ENCODE data around the gene SRA1. TPM values are rescaled to one million over a fixed set of nuclear protein-coding genes. Genes with fewer than 3 reads are reported as not detected.

Gene SRA1
- total and polyA plus RNA-seq, 12 donors: 22.7 to 42.2 (median 32.5) TPM

DNA sequence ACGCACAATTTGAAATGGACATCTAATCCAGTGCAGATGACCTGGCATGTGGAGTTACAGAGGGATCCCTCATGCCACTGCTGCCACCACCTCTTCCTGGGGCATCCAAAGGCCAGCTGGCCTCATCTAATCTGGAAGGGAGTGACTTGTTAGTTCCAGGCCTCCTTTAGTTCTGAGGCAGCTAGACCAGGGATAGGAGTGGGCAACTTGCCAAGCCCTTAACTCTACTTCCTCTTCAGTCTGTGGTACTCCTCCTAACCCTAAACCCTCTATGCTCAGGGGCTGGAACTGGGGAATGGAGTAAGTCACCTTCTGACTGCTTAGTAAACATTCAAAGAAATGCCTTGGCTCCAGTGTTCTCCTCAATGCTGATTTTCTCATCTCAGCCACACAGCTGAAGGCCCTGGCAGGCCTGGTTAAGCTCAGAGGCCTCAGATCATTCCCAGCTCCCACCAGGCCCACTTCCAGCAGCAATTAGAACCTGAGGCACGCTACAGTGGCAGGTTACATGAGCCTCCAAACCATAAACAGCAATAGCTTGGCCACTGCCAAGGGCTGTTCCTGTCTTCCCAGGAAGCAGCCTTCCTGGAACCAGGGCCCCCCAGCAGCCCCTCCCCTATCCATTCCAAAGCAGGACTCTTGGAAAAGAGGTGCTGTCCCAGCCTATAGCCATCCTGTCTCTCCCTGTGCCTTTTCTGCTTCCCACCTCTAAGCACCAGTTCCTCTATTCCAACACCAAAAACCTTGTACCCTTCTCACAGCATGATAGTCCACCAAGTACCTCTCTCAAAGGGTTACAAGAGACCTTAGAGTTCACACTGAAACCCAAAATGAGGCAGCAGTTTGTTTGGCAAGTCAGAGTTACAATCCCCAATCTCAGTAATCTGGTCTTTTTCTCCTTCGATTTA lies 7.8 kb downstream of the SRA1 start:
- intact Hi-C loops (cut with DNase I): loop anchor here in 8 of 10 donors (2.0 to 10.0 kb wide), 7 partner anchors 83 to 305 kb away; partner anchors contain the start of genes TMCO6 (in 5 of the 8), ANKHD1 (in 2 of the 8), IK (in 2 of the 8) and NDUFA2 (in 2 of the 8)
- no peaks in the 10 kb centered on the region for H3K9me3 ChIP-seq
- peak overlapping the region in 2 of 10 donors; percentile 56 to 64 for H3K4me3 ChIP-seq
- peak in 7 of 8 donors; percentile 3 to 52 (median 22) for ATAC-seq
- H3K36me3 ChIP-seq: peaks cover 0 to 61% (median 21%) of the 10 kb centered on the region in 9 donors
- TF ChIP-seq, protein P1, sequence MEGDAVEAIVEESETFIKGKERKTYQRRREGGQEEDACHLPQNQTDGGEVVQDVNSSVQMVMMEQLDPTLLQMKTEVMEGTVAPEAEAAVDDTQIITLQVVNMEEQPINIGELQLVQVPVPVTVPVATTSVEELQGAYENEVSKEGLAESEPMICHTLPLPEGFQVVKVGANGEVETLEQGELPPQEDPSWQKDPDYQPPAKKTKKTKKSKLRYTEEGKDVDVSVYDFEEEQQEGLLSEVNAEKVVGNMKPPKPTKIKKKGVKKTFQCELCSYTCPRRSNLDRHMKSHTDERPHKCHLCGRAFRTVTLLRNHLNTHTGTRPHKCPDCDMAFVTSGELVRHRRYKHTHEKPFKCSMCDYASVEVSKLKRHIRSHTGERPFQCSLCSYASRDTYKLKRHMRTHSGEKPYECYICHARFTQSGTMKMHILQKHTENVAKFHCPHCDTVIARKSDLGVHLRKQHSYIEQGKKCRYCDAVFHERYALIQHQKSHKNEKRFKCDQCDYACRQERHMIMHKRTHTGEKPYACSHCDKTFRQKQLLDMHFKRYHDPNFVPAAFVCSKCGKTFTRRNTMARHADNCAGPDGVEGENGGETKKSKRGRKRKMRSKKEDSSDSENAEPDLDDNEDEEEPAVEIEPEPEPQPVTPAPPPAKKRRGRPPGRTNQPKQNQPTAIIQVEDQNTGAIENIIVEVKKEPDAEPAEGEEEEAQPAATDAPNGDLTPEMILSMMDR (IDR thresholded peaks at IDR 0.05): no peak
- no peaks in the 10 kb centered on the region for H3K27me3 ChIP-seq
- DNase-seq: peak in 1 of 2 donors; percentile 74
- H3K4me1 ChIP-seq: peaks cover 27 to 67% (median 63%) of the 10 kb centered on the region in 9 donors
- WGBS, 2 donors: 37 to 50% methylated on average over 3 of the region's 3 CpGs
- H3K27ac ChIP-seq: peak overlapping the region; percentile 77 to 97 (median 94)

DNA sequence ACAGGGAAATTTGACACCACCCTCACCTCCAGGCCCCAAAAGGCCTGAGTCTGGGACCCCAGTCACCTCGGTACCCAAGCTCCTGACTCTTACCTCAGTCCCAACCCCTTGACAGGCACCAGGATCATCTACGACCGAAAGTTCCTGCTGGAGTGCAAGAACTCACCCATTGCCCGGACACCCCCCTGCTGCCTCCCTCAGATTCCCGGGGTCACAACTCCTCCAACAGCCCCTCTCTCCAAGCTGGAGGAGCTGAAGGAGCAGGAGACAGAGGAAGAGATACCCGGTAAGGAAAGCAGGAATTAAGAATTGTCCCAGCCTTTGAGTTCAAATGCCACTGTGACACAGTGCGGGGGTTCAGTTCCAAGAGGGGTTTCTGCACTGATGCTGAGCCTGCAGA lies 8.5 kb downstream of the SRA1 start:
- ATAC-seq: no peak
- Histone ChIP-seq H3K27ac (peak overlapping the region; percentile 77 to 97 (median 94)), H3K36me3 (peaks cover 0 to 65% (median 21%) of the 10 kb centered on the region in 9 donors), H3K4me1 (peaks cover 27 to 61% (median 56%) of the 10 kb centered on the region in 9 donors), H3K27me3 (no peaks in the 10 kb centered on the region), H3K9me3 (no peaks in the 10 kb centered on the region), H3K4me3 (peak overlapping the region in 5 of 10 donors; percentile 56 to 64 (median 58))
- intact Hi-C loops (cut with DNase I): loop anchor here in 8 of 10 donors (2.0 to 10.0 kb wide), 6 partner anchors 84 to 146 kb away; partner anchors contain the start of genes TMCO6 (in 5 of the 8), IK (in 2 of the 8), NDUFA2 (in 2 of the 8) and ANKHD1 (in 1 of the 8)
- DNase-seq: no peak
- TF ChIP-seq, protein P1 (IDR thresholded peaks at IDR 0.05): no peak
- WGBS, 2 donors: 83 to 84% methylated on average over 7 of the region's 7 CpGs

DNA sequence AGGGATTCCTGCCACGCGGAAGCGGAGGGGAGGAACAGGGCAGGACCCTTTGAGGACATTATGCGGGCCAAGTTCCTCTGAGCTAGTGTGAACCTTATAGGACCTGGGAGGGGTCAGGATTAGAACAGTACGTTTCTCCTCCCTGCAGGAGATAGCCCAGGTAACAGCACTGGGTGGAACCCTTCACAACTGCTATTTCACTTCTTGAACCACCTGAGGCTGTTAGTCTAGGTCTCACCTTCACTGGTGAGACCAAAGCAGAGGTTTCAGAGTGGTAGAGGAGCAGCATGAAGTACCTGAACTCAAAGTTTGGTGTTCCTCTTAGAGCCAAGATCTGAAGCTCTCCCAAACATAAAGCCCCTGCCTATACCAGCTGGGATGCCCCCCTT lies 9.0 kb downstream of the SRA1 start:
- H3K27ac ChIP-seq: peak overlapping the region; percentile 77 to 97 (median 94)
- DNase-seq (no peak), ATAC-seq (peak in 3 of 8 donors; percentile 52 to 71 (median 54))
- no peaks in the 10 kb centered on the region for H3K27me3 ChIP-seq
- 0 to 3% methylated on average over 5 of the region's 5 CpGs for WGBS, 2 donors
- H3K4me1 ChIP-seq: peaks cover 27 to 57% (median 51%) of the 10 kb centered on the region in 9 donors
- peak overlapping the region in 9 of 10 donors; percentile 35 to 64 (median 57) for H3K4me3 ChIP-seq
- peaks cover 0 to 65% (median 18%) of the 10 kb centered on the region in 9 donors for H3K36me3 ChIP-seq
- H3K9me3 ChIP-seq: no peaks in the 10 kb centered on the region
- TF ChIP-seq, protein P1 (IDR thresholded peaks at IDR 0.05): no peak
- intact Hi-C loops (cut with DNase I): loop anchor here in 8 of 10 donors (2.0 to 10.0 kb wide), 6 partner anchors 84 to 146 kb away; partner anchors contain the start of genes TMCO6 (in 5 of the 8), IK (in 2 of the 8), NDUFA2 (in 2 of the 8) and ANKHD1 (in 1 of the 8)
